H1 (cell line): Measurements from ENCODE around the gene CCDC7. TPM values are rescaled to one million over a fixed set of nuclear protein-coding genes. Genes with fewer than 3 reads are reported as not detected.

Experiments
- KDM1A ChIP-seq: fragments of 200-600, 300-600 bp; sonication (generic); IDR thresholded peaks from 2 replicates; pipeline ENCODE4 v1.7.1; 2016; ENCODE audit warnings: mild to moderate bottlenecking, low read length, borderline replicate concordance
- NANOG ChIP-seq: IDR thresholded peaks from 2 replicates; pipeline ENCODE4 v1.6.1; 2011; ENCODE audit warnings: low read length, low read depth, mild to moderate bottlenecking, inconsistent platforms; ENCODE audit not compliant: insufficient read depth, poor library complexity, severe bottlenecking
- PHF8 ChIP-seq: fragments of 200-600 bp; sonication (generic); conservative IDR thresholded peaks from 2 replicates; pipeline ENCODE4 v1.7.1; 2012; ENCODE audit warnings: low read depth, mild to moderate bottlenecking, inconsistent platforms, low read length, moderate library complexity
- RBBP5 ChIP-seq: IDR thresholded peaks from 2 replicates; pipeline ENCODE4 v1.7.1; 2012; ENCODE audit warnings: low read depth, mild to moderate bottlenecking, inconsistent platforms, low read length, moderate library complexity, borderline replicate concordance
- SP4 ChIP-seq: IDR thresholded peaks from 2 replicates; pipeline ENCODE4 v1.6.1; 2012; ENCODE audit warnings: low read length, inconsistent platforms
- polyA plus RNA-seq, 7 experiments: library from polyadenylated mRNA; depleted of rRNA in 3 of 7; stranded (reverse) in 5 of 7; unstranded in 2 of 7; fragments of >200 nt in 5 of 7; fragments of 200-250 nt in 2 of 7; gene quantifications; 1 replicate in 5 of 7; 2 replicates in 1 of 7; 4 replicates in 1 of 7; pipeline versions ENCODE4 v1.2.1 to v1.2.3, GENCODE V29; 2011 to 2013; ENCODE audit warnings: missing spikeins in 2 of 7, mixed read lengths in 2 of 7
- total RNA-seq: library from RNA; stranded (reverse); fragmentation: NEBNext Ultra II Directional; extraction: Animal tissue kit (Norgen Biotek cat#: 25700); gene quantifications from 2 replicates; pipeline ENCODE4 v1.2.1, GENCODE V29; 2021
- TF ChIP-seq, protein P1 (sequence below): fragments of 300-600 bp; sonication (generic); IDR thresholded peaks from 2 replicates; pipeline ENCODE4 v1.7.1; 2012; ENCODE audit warnings: low read length, moderate library complexity, mild to moderate bottlenecking, inconsistent platforms; ENCODE audit not compliant: insufficient replicate concordance
- TF ChIP-seq, protein P2 (sequence below): IDR thresholded peaks from 2 replicates; pipeline ENCODE4 v1.6.1; 2011; ENCODE audit warnings: low read depth, mild to moderate bottlenecking, low read length; ENCODE audit not compliant: insufficient read depth

CCDC7 gene
- total and polyA plus RNA-seq, 2 of the 8 experiments (the other 6 are each of a cell fraction or from before 2014, with no cell fraction given) = 0.18 to 0.74 TPM

DNA sequence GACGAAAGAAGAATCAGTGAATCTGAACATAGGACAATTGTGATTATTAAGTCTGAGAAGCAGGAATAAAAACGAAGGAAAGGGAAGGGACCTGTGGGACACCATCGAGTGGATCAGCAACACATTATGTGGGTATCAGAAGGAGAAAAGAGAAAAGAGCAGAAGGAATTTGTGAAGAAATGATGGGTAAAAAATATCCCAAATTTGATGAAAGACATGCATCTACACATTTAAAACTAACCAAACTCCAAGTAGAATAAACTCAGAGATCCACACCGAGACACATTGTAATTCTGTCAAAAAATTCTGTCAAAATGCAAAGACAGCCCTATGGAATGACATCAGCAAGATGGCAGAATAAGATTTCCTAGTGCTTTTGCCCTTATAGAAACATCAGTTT lies 341.0 kb downstream of the CCDC7 start (continued):
- TF ChIP-seq, protein P1, sequence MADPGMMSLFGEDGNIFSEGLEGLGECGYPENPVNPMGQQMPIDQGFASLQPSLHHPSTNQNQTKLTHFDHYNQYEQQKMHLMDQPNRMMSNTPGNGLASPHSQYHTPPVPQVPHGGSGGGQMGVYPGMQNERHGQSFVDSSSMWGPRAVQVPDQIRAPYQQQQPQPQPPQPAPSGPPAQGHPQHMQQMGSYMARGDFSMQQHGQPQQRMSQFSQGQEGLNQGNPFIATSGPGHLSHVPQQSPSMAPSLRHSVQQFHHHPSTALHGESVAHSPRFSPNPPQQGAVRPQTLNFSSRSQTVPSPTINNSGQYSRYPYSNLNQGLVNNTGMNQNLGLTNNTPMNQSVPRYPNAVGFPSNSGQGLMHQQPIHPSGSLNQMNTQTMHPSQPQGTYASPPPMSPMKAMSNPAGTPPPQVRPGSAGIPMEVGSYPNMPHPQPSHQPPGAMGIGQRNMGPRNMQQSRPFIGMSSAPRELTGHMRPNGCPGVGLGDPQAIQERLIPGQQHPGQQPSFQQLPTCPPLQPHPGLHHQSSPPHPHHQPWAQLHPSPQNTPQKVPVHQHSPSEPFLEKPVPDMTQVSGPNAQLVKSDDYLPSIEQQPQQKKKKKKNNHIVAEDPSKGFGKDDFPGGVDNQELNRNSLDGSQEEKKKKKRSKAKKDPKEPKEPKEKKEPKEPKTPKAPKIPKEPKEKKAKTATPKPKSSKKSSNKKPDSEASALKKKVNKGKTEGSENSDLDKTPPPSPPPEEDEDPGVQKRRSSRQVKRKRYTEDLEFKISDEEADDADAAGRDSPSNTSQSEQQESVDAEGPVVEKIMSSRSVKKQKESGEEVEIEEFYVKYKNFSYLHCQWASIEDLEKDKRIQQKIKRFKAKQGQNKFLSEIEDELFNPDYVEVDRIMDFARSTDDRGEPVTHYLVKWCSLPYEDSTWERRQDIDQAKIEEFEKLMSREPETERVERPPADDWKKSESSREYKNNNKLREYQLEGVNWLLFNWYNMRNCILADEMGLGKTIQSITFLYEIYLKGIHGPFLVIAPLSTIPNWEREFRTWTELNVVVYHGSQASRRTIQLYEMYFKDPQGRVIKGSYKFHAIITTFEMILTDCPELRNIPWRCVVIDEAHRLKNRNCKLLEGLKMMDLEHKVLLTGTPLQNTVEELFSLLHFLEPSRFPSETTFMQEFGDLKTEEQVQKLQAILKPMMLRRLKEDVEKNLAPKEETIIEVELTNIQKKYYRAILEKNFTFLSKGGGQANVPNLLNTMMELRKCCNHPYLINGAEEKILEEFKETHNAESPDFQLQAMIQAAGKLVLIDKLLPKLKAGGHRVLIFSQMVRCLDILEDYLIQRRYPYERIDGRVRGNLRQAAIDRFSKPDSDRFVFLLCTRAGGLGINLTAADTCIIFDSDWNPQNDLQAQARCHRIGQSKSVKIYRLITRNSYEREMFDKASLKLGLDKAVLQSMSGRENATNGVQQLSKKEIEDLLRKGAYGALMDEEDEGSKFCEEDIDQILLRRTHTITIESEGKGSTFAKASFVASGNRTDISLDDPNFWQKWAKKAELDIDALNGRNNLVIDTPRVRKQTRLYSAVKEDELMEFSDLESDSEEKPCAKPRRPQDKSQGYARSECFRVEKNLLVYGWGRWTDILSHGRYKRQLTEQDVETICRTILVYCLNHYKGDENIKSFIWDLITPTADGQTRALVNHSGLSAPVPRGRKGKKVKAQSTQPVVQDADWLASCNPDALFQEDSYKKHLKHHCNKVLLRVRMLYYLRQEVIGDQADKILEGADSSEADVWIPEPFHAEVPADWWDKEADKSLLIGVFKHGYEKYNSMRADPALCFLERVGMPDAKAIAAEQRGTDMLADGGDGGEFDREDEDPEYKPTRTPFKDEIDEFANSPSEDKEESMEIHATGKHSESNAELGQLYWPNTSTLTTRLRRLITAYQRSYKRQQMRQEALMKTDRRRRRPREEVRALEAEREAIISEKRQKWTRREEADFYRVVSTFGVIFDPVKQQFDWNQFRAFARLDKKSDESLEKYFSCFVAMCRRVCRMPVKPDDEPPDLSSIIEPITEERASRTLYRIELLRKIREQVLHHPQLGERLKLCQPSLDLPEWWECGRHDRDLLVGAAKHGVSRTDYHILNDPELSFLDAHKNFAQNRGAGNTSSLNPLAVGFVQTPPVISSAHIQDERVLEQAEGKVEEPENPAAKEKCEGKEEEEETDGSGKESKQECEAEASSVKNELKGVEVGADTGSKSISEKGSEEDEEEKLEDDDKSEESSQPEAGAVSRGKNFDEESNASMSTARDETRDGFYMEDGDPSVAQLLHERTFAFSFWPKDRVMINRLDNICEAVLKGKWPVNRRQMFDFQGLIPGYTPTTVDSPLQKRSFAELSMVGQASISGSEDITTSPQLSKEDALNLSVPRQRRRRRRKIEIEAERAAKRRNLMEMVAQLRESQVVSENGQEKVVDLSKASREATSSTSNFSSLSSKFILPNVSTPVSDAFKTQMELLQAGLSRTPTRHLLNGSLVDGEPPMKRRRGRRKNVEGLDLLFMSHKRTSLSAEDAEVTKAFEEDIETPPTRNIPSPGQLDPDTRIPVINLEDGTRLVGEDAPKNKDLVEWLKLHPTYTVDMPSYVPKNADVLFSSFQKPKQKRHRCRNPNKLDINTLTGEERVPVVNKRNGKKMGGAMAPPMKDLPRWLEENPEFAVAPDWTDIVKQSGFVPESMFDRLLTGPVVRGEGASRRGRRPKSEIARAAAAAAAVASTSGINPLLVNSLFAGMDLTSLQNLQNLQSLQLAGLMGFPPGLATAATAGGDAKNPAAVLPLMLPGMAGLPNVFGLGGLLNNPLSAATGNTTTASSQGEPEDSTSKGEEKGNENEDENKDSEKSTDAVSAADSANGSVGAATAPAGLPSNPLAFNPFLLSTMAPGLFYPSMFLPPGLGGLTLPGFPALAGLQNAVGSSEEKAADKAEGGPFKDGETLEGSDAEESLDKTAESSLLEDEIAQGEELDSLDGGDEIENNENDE = no peak
- TF ChIP-seq SP4 (no peak), NANOG (no peak), KDM1A (no peak), RBBP5 (no peak), PHF8 (no peak)
- TF ChIP-seq, protein P2, sequence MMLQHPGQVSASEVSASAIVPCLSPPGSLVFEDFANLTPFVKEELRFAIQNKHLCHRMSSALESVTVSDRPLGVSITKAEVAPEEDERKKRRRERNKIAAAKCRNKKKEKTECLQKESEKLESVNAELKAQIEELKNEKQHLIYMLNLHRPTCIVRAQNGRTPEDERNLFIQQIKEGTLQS = no peak
- TF ChIP-seq, all 59 proteins: peak for 0
